ENCODE measurements around the gene UGT2B7. TPM values are rescaled to one million over a fixed set of nuclear protein-coding genes. Genes with fewer than 3 reads are reported as not detected.
"Not testable (repeated sequence)": the region's sequence is repeated elsewhere in the genome, so short reads cannot be mapped to it uniquely, and the experiment has no call there.

UGT2B7 gene
- total and polyA plus RNA-seq, 2 experiments from 2014 or later, result not detected

GRCh38 chr4:69099910-69100309 is 3.6 kb downstream of the UGT2B7 start (continued):
- TF ChIP-seq ZNF462 (CRISPR knock-in tag; IDR thresholded peaks at IDR 0.05), result no peak
- no peak for TF ChIP-seq ZNF331 (CRISPR knock-in tag; IDR thresholded peaks at IDR 0.05; ENCODE audit: low read depth)
- TF ChIP-seq REST (IDR thresholded peaks at IDR 0.05; ENCODE audit: unreplicated experiment), result no peak
- TF ChIP-seq JUNB (IDR thresholded peaks at IDR 0.05; ENCODE audit: unreplicated experiment), result no peak
- no peak for TF ChIP-seq EZH2phosphoT487 (IDR thresholded peaks at IDR 0.05; ENCODE audit: unreplicated experiment)
- TF ChIP-seq POLR2AphosphoS5 (IDR thresholded peaks at IDR 0.05; ENCODE audit: low read depth), result no peak
- TF ChIP-seq ZNF114 (CRISPR knock-in tag; IDR thresholded peaks at IDR 0.05), result no peak
- TF ChIP-seq STAT1 (IDR thresholded peaks at IDR 0.05; ENCODE audit: unreplicated experiment), result no peak

GRCh38 chr4:69102668-69103067 is 6.4 kb downstream of the UGT2B7 start:
- not testable (repeated sequence) for H3K9me3 Mint-ChIP-seq; H3K36me3 Mint-ChIP-seq (ENCODE audit: low read depth); H3K27ac ChIP-seq (ENCODE audit: low read depth); H3F3A ChIP-seq (replicated peaks; ENCODE audit: low read depth); H3K4me1 ChIP-seq (ENCODE audit: insufficient read depth); H3K9me2 ChIP-seq (ENCODE audit: insufficient read depth); H3K27me3 ChIP-seq (ENCODE audit: insufficient read depth); H3K4me3 ChIP-seq; H3K4me3 Mint-ChIP-seq; H4K20me1 ChIP-seq (replicated peaks; ENCODE audit: insufficient read depth); H3K27me3 Mint-ChIP-seq (ENCODE audit: insufficient read depth, low read depth, poor library complexity); H3K79me2 ChIP-seq (replicated peaks; ENCODE audit: insufficient read depth); ATAC-seq; H3K4me2 ChIP-seq; DNase-seq (ENCODE audit: low spot score); H3K4me1 Mint-ChIP-seq; H3K36me3 ChIP-seq (ENCODE audit: insufficient read depth)
- H2AFZ ChIP-seq, result peak overlapping the region; percentile 64; the same call in 1 of the 2 replicates
- H3K27ac Mint-ChIP-seq, result peak overlapping the region; percentile 76

Measured in GM23338 (cell line).